Neural cell (in vitro differentiated cells): Measurements from ENCODE around the gene L3MBTL4.

Experiments
- CTCF ChIP-seq: fragments of 450-650 bp; IDR thresholded peaks from 2 replicates; pipeline ENCODE4 v1.5.1; 2014; ENCODE audit warnings: antibody characterized with exemption, mild to moderate bottlenecking, moderate library complexity; ENCODE audit not compliant: poor library complexity, severe bottlenecking
- EZH2 ChIP-seq: fragments of 200-600, 300-800 bp; shearing (Covaris generic), sonication (generic); IDR thresholded peaks from 2 replicates; pipeline ENCODE4 v1.6.1; 2014; ENCODE audit warnings: antibody characterized with exemption, low read length, borderline replicate concordance, mild to moderate bottlenecking; ENCODE audit not compliant: insufficient read depth, poor library complexity, severe bottlenecking
- POLR2AphosphoS5 ChIP-seq: IDR thresholded peaks from 2 replicates; pipeline ENCODE4 v1.6.1; 2012
- REST ChIP-seq: IDR thresholded peaks from 2 replicates; pipeline ENCODE4 v1.6.1; 2012; ENCODE audit warnings: borderline replicate concordance
- SMC3 ChIP-seq: fragments of 450-650 bp; conservative IDR thresholded peaks from 2 replicates; pipeline ENCODE4 v1.6.1; 2014; ENCODE audit warnings: antibody characterized with exemption, mild to moderate bottlenecking, moderate library complexity; ENCODE audit not compliant: poor library complexity
- TAF1 ChIP-seq: IDR thresholded peaks from 2 replicates; pipeline ENCODE4 v1.6.1; 2012; ENCODE audit warnings: low read depth

- TF ChIP-seq REST: no peak
- no peak for TF ChIP-seq CTCF
- no peak for TF ChIP-seq POLR2AphosphoS5
- no peak for TF ChIP-seq TAF1
- TF ChIP-seq SMC3: no peak
- no peak for TF ChIP-seq EZH2
Measured at GRCh38 chr18:6161549-6161948, 253.2 kb downstream of the L3MBTL4 start.
